ENCODE data around the gene CD300C.
"Not testable (repeated sequence)": the region's sequence is repeated elsewhere in the genome, so short reads cannot be mapped to it uniquely, and the experiment has no call there.

Gene CD300C

GRCh38 chr17:74584292-74585060 is 38.6 kb upstream of the CD300C start:
- H3K36me3 Mint-ChIP-seq (ENCODE audit: low read depth) = no peaks in the 10 kb centered on the region
- no peaks in the 10 kb centered on the region for H3K4me1 Mint-ChIP-seq
- H3K4me3 Mint-ChIP-seq = no peak overlapping the region
- H3K27ac Mint-ChIP-seq = no peak overlapping the region
- H3K9me3 Mint-ChIP-seq = peaks cover 12% of the 10 kb centered on the region
- H3K27me3 Mint-ChIP-seq (ENCODE audit: low read depth, poor library complexity) = peaks cover 20% of the 10 kb centered on the region
- DNase-seq = no peak
- TF ChIP-seq CTCF (IDR thresholded peaks at IDR 0.05) = no peak

DNA sequence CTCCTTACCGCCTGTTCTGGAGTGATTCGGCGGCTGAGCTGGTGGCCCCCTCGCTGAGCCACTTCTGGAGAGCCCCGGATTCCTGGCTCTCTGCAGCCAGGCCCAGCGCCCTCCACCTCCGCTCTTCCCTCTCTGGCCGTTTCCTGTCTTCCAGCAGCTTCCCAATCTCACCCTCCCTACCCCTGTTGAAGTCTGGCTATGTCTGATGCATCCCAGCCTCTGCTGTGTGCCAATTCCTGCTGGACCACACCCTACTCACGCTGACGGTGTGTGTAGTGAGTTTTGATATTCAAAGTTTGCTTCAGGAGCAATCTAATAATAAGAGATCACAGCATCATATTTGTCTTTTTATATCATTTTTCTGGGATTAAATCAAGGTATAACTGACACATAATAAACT is 36.7 kb upstream of the CD300C start:
- Mint-ChIP-seq H3K27ac (no peak overlapping the region), H3K9me3 (peaks cover 12% of the 10 kb centered on the region), H3K27me3 (ENCODE audit: low read depth, poor library complexity) (peaks cover 24% of the 10 kb centered on the region), H3K36me3 (ENCODE audit: low read depth) (no peaks in the 10 kb centered on the region), H3K4me1 (no peaks in the 10 kb centered on the region), H3K4me3 (no peak overlapping the region)
- DNase-seq = no peak
- no peak for TF ChIP-seq CTCF (IDR thresholded peaks at IDR 0.05)

- Mint-ChIP-seq H3K4me3 (no peak overlapping the region), H3K27me3 (ENCODE audit: low read depth, poor library complexity) (peaks cover 31% of the 10 kb centered on the region), H3K9me3 (peaks cover 9% of the 10 kb centered on the region), H3K27ac (no peak overlapping the region), H3K4me1 (no peaks in the 10 kb centered on the region), H3K36me3 (ENCODE audit: low read depth) (no peaks in the 10 kb centered on the region)
- TF ChIP-seq CTCF (IDR thresholded peaks at IDR 0.05) = no peak
- no peak for DNase-seq
These were observed 34.0 kb upstream of the CD300C start for GRCh38 chr17:74579900-74580299.

- Mint-ChIP-seq H3K4me1 (no peaks in the 10 kb centered on the region), H3K9me3 (peaks cover under 1% of the 10 kb centered on the region), H3K4me3 (no peak overlapping the region), H3K27me3 (ENCODE audit: low read depth, poor library complexity) (peaks cover 33% of the 10 kb centered on the region), H3K36me3 (ENCODE audit: low read depth) (no peaks in the 10 kb centered on the region), H3K27ac (no peak overlapping the region)
- no peak for DNase-seq
- TF ChIP-seq CTCF (IDR thresholded peaks at IDR 0.05) = no peak
These were observed 33.1 kb upstream of the CD300C start for GRCh38 chr17:74578979-74579378.

DNA sequence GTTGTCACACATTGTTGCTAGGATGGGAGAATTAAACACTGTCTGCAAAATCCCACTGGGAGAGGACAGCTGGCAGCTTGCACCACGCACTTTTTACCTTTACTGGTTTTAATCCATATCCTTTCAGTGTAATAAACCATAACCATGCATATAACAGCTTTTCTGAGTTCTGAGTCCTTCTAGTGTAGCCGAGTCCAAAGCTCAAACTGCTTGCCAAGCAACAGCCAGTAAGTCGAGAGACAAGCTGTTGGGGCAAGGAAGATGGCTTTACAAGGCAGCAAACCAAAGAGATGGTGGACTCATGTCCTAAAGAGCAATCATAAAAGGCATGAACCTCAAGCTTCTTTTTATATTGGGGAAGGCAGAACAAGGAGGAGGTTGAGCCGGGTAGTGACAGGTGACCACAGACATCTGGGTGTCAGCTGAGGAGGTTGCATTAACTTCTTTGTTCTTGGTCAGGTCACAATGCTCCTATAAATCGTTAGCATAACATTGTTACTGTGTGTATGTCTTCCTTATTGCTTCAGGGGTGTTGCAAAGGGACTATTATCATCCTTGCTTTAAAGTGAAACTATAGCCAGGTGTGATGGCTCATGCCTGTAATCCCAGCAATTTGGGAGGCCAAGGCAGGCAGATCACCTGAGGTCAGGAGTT is 28.7 kb upstream of the CD300C start:
- Mint-ChIP-seq H3K27ac (no peak overlapping the region), H3K9me3 (no peaks in the 10 kb centered on the region), H3K36me3 (ENCODE audit: low read depth) (no peaks in the 10 kb centered on the region), H3K27me3 (ENCODE audit: low read depth, poor library complexity) (peaks cover 59% of the 10 kb centered on the region), H3K4me3 (no peak overlapping the region), H3K4me1 (no peaks in the 10 kb centered on the region)
- no peak for TF ChIP-seq CTCF (IDR thresholded peaks at IDR 0.05)
- DNase-seq = no peak

DNA sequence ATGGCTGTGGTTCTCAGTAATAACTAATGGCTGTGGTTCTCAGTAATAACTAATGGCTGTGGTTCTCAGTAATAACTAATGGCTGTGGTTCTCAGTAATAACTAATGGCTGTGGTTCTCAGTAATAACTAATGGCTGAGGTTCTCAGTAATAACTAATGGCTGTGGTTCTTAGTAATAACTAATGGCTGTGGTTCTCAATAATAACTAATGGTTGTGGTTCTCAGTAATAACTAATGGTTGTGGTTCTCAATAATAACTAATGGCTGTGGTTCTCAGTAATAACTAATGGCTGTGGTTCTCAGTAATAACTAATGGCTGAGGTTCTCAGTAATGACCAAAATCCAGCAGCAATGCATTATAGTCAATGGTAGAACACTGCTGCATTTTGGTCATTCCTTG is 27.7 kb upstream of the CD300C start:
- not testable (repeated sequence) for H3K4me1 Mint-ChIP-seq; DNase-seq; H3K36me3 Mint-ChIP-seq (ENCODE audit: low read depth); H3K9me3 Mint-ChIP-seq; H3K4me3 Mint-ChIP-seq; H3K27ac Mint-ChIP-seq
- peaks cover 55% of the 10 kb centered on the region for H3K27me3 Mint-ChIP-seq (ENCODE audit: low read depth, poor library complexity)
